IPS-20b (cell line): Measurements from ENCODE around the gene PPP2R2D.

ENCODE experiments used
- H3K27ac ChIP-seq: one replicate; pipeline ENCODE4 v1.5.1; 2013; ENCODE audit warnings: low read length
- H3K27me3 ChIP-seq: 2 replicates; pipeline ENCODE4 v1.6.1; 2013; ENCODE audit warnings: mild to moderate bottlenecking, low read length, inconsistent platforms; ENCODE audit not compliant: insufficient read depth
- H3K36me3 ChIP-seq: 2 replicates; pipeline ENCODE4 v1.6.1; 2013; ENCODE audit warnings: low read depth, mild to moderate bottlenecking, inconsistent platforms, low read length, moderate library complexity; ENCODE audit not compliant: insufficient read depth
- H3K4me1 ChIP-seq: 2 replicates; pipeline ENCODE4 v1.6.1; 2013; ENCODE audit warnings: mild to moderate bottlenecking, control low read depth, inconsistent platforms, low read length, moderate library complexity; ENCODE audit not compliant: insufficient read depth
- H3K4me3 ChIP-seq: 2 replicates; pipeline ENCODE4 v1.5.1; 2013; ENCODE audit warnings: mild to moderate bottlenecking, low read length, inconsistent platforms
- H3K9ac ChIP-seq: 2 replicates; pipeline ENCODE4 v1.6.1; 2013; ENCODE audit warnings: low read depth, mild to moderate bottlenecking, inconsistent platforms, low read length, moderate library complexity
- H3K9me3 ChIP-seq: 2 replicates; pipeline ENCODE4 v1.6.1; 2013; ENCODE audit warnings: mild to moderate bottlenecking, low read depth, low read length, inconsistent platforms; ENCODE audit not compliant: insufficient read depth

The PPP2R2D gene

GRCh38 chr10:131870831-131871672, 29.8 kb upstream of the PPP2R2D start:
- Histone ChIP-seq H3K9ac (no peak overlapping the region), H3K27ac (no peak overlapping the region), H3K27me3 (no peaks in the 10 kb centered on the region), H3K9me3 (peaks cover 6% of the 10 kb centered on the region; the same call in 1 of the 2 replicates), H3K36me3 (no peaks in the 10 kb centered on the region), H3K4me1 (no peaks in the 10 kb centered on the region; the same call in 1 of the 2 replicates), H3K4me3 (no peak overlapping the region)

GRCh38 chr10:131871673-131872005, 29.2 kb upstream of the PPP2R2D start:
- no peaks in the 10 kb centered on the region; the same call in 1 of the 2 replicates for H3K4me1 ChIP-seq

DNA sequence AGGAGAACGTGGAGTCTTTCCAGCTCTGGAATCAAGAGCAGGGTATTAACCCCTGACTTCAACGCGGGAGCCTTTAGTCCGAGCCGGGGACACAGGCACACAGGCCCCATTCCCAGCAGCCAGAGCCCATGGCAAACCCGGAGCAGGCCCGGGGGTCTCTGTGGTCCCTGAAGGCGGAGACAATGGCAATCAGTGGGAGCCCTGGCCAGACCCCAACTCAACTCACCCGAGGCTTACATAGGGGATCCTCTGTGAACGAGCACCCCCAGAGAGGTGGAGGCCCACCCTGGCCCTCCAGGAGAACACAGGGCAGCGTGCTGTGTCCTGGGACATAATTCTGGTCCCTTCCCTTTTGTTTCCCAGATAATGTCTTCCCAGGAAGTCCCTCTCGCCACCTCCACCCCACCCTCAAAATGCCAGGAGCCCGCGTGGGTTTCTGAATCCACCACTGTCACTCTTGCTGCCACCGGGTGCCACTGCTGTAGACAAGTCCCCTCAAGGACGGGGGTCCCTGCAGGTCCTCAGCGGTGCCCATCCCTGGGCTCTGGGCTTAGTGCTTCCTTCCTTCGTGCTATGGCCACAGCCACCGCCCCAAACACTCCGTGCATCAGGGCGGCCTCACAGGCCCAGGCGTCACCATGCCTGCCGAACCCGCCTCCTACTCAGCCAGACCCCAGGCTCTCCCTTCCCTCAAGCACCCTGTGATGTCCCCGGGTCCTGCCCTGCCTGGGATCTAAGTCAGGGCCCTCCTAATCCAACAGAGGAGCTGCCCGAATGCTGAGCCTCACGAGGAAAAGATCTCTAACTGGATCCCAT, 28.6 kb upstream of the PPP2R2D start:
- no peaks in the 10 kb centered on the region for H3K36me3 ChIP-seq
- no peaks in the 10 kb centered on the region; the same call in 1 of the 2 replicates for H3K4me1 ChIP-seq
- H3K9ac ChIP-seq = no peak overlapping the region
- no peak overlapping the region for H3K4me3 ChIP-seq
- peaks cover 6% of the 10 kb centered on the region; the same call in 1 of the 2 replicates for H3K9me3 ChIP-seq
- H3K27me3 ChIP-seq = no peaks in the 10 kb centered on the region
- no peak overlapping the region for H3K27ac ChIP-seq

More at GRCh38 chr10:131871673-131872005, 29.2 kb upstream of the PPP2R2D start:
- Histone ChIP-seq H3K4me3 (no peak overlapping the region), H3K9ac (no peak overlapping the region), H3K36me3 (no peaks in the 10 kb centered on the region), H3K9me3 (peaks cover 6% of the 10 kb centered on the region; the same call in 1 of the 2 replicates), H3K27me3 (no peaks in the 10 kb centered on the region), H3K27ac (no peak overlapping the region)

- Histone ChIP-seq H3K27me3 (no peaks in the 10 kb centered on the region), H3K9me3 (peaks cover 6% of the 10 kb centered on the region; the same call in 1 of the 2 replicates), H3K36me3 (no peaks in the 10 kb centered on the region), H3K27ac (no peak overlapping the region), H3K4me1 (no peaks in the 10 kb centered on the region; the same call in 1 of the 2 replicates), H3K4me3 (no peak overlapping the region), H3K9ac (no peak overlapping the region)
Measured at GRCh38 chr10:131872827-131873375, 27.9 kb upstream of the PPP2R2D start.

GRCh38 chr10:131874991-131875451, 25.8 kb upstream of the PPP2R2D start:
- Histone ChIP-seq H3K27ac (no peak overlapping the region), H3K9me3 (no peaks in the 10 kb centered on the region), H3K9ac (no peak overlapping the region), H3K36me3 (no peaks in the 10 kb centered on the region), H3K27me3 (no peaks in the 10 kb centered on the region), H3K4me1 (no peaks in the 10 kb centered on the region; the same call in 1 of the 2 replicates), H3K4me3 (peak overlapping the region; percentile 56; the same call in 1 of the 2 replicates)

- no peaks in the 10 kb centered on the region; the same call in 1 of the 2 replicates for H3K4me1 ChIP-seq
- H3K4me3 ChIP-seq = no peak overlapping the region; the same call in 1 of the 2 replicates
- no peaks in the 10 kb centered on the region for H3K27me3 ChIP-seq
- H3K9ac ChIP-seq = no peak overlapping the region
- no peak overlapping the region for H3K27ac ChIP-seq
- H3K36me3 ChIP-seq = no peaks in the 10 kb centered on the region
- H3K9me3 ChIP-seq = no peaks in the 10 kb centered on the region
Measured at GRCh38 chr10:131875501-131875900, 25.3 kb upstream of the PPP2R2D start.

GRCh38 chr10:131876017-131876416, 24.8 kb upstream of the PPP2R2D start:
- Histone ChIP-seq H3K4me3 (no peak overlapping the region), H3K9me3 (no peaks in the 10 kb centered on the region), H3K36me3 (no peaks in the 10 kb centered on the region), H3K27ac (no peak overlapping the region), H3K4me1 (no peaks in the 10 kb centered on the region; the same call in 1 of the 2 replicates), H3K9ac (no peak overlapping the region), H3K27me3 (no peaks in the 10 kb centered on the region)

DNA sequence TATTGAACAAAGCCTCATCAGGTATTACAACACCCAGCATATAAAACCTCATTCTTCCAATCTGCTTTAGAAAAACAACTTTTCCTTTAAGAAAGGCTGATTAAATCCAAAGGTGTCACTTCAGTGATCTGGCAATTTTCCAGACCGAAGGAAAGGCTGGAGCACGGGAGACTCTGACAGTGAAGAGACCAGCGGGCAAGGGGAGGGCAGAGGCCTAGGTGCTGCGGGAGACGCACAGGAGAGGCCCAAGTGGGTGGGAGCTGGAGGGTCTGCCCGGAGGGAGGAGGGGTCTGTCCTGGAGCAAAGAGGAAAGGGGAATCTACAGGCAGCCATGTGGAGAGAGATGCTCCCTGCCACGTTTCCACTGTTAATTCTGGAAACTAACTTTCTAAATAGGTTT, 24.3 kb upstream of the PPP2R2D start:
- H3K36me3 ChIP-seq = no peaks in the 10 kb centered on the region

GRCh38 chr10:131880016-131880590, 20.7 kb upstream of the PPP2R2D start:
- no peaks in the 10 kb centered on the region for H3K27me3 ChIP-seq
- no peaks in the 10 kb centered on the region for H3K9me3 ChIP-seq
- no peak overlapping the region for H3K9ac ChIP-seq

More for the DNA sequence above, 24.3 kb upstream of the PPP2R2D start:
- H3K4me3 ChIP-seq = no peak overlapping the region
- H3K27me3 ChIP-seq = no peaks in the 10 kb centered on the region
- H3K9ac ChIP-seq = no peak overlapping the region
- no peaks in the 10 kb centered on the region; the same call in 1 of the 2 replicates for H3K4me1 ChIP-seq
- no peak overlapping the region for H3K27ac ChIP-seq
- no peaks in the 10 kb centered on the region for H3K9me3 ChIP-seq

GRCh38 chr10:131881104-131881880, 19.5 kb upstream of the PPP2R2D start:
- Histone ChIP-seq H3K4me1 (no peaks in the 10 kb centered on the region), H3K9me3 (no peaks in the 10 kb centered on the region), H3K27ac (no peak overlapping the region), H3K9ac (no peak overlapping the region), H3K27me3 (no peaks in the 10 kb centered on the region), H3K36me3 (no peaks in the 10 kb centered on the region), H3K4me3 (no peak overlapping the region)

More at GRCh38 chr10:131880016-131880590, 20.7 kb upstream of the PPP2R2D start:
- H3K36me3 ChIP-seq = no peaks in the 10 kb centered on the region
- H3K4me1 ChIP-seq = no peaks in the 10 kb centered on the region
- H3K4me3 ChIP-seq = no peak overlapping the region
- H3K27ac ChIP-seq = no peak overlapping the region
